ENCODE data around the gene AIM2. TPM values are rescaled to one million over a fixed set of nuclear protein-coding genes. Genes with fewer than 3 reads are reported as not detected.

The AIM2 gene
- total and polyA plus RNA-seq, 10 of the 15 experiments (the other 5 are each of a cell fraction or from before 2014, with no cell fraction given) = 7.9 to 35.7 (median 12.8) TPM

GRCh38 chr1:159040893-159041724, 35.5 kb downstream of the AIM2 start:
- intact Hi-C loops (cut with micrococcal nuclease; ENCODE audit: unreplicated experiment) = no loop called here

GRCh38 chr1:159040206-159040605, 36.4 kb downstream of the AIM2 start:
- FAIRE-seq (no peak), ATAC-seq (no peak), DNase-seq (ENCODE audit: low read depth, low spot score) (no peak)
- no TSS peak for BruUV-seq (replicated peaks)
- ChIA-PET RAD21 (ENCODE audit: unreplicated experiment) (interaction anchor here (1.1 to 1.5 kb wide), 3 partner anchors 10 to 33 kb away, joined by 3 to 4 read pairs (median 3); no protein-coding TSS in a partner anchor), POLR2A (interaction anchor here (1.2 to 2.4 kb wide), 2 partner anchors 9 to 17 kb away, joined by 3 to 5 read pairs; no protein-coding TSS in a partner anchor), CTCF (interaction anchor here (0.8 to 1.6 kb wide), 7 partner anchors 11 to 48 kb away, joined by 3 to 5 read pairs (median 3); no protein-coding TSS in a partner anchor), SMC1A (ENCODE audit: uncharacterized antibody, unreplicated experiment) (interaction anchor here (0.7 to 3.2 kb wide), 15 partner anchors 9 to 46 kb away, joined by 3 to 15 read pairs (median 4); partner anchors contain the start of genes AIM2 and IFI16)
- Histone ChIP-seq H3K4me2 (ENCODE audit: control insufficient read depth, insufficient read depth) (no peak overlapping the region), H3K9ac (ENCODE audit: control insufficient read depth, insufficient read depth, low read length) (no peak overlapping the region), H3K9me3 (replicated peaks; ENCODE audit: control insufficient read depth, insufficient read depth, low read length) (no peaks in the 10 kb centered on the region), H3K4me3 (no peak overlapping the region), H3K4me1 (ENCODE audit: control insufficient read depth, insufficient read depth, low read length) (no peaks in the 10 kb centered on the region), H3K27me3 (replicated peaks in 1 of 2; ENCODE audit: control insufficient read depth in 2 of 2, insufficient read depth in 2 of 2, low read length in 1 of 2) (no peaks in the 10 kb centered on the region), H3K36me3 (ENCODE audit: control insufficient read depth in 2 of 2, insufficient read depth in 2 of 2, low read length in 1 of 2) (peaks cover 2 to 40% of the 10 kb centered on the region in 2 experiments), H4K20me1 (ENCODE audit: control insufficient read depth, insufficient read depth) (no peaks in the 10 kb centered on the region), H2AFZ (ENCODE audit: control insufficient read depth, low read depth, low read length) (no peak overlapping the region), H3K79me2 (ENCODE audit: control insufficient read depth, insufficient read depth, low read length) (peaks cover 13% of the 10 kb centered on the region), H3K27ac (ENCODE audit: control insufficient read depth, insufficient read depth) (no peak overlapping the region)
- TF ChIP-seq FOXK2 (IDR thresholded peaks at IDR 0.05) = no peak
- no peak for TF ChIP-seq LARP7 (IDR thresholded peaks at IDR 0.05)
- no peak for TF ChIP-seq ELK1 (IDR thresholded peaks at IDR 0.05; ENCODE audit: low read depth, low read length)
- no peak for TF ChIP-seq HDAC6 (IDR thresholded peaks at IDR 0.05; ENCODE audit: unreplicated experiment)
- TF ChIP-seq POLR2AphosphoS5 (IDR thresholded peaks at IDR 0.05; ENCODE audit: low read length) = no peak
- no peak for TF ChIP-seq E2F8 (IDR thresholded peaks at IDR 0.05; ENCODE audit: low read depth, partially characterized antibody)
- TF ChIP-seq MXI1 (IDR thresholded peaks at IDR 0.05; ENCODE audit: low read depth, low read length) = no peak
- TF ChIP-seq ZZZ3 (IDR thresholded peaks at IDR 0.05; ENCODE audit: control insufficient read depth, insufficient read length, low read depth) = no peak
- intact Hi-C loops (cut with micrococcal nuclease; ENCODE audit: unreplicated experiment) = no loop called here
- WGBS (ENCODE audit: insufficient coverage, insufficient replicate concordance, low lambda C conversion rate, missing lambda C conversion rate) = 100% methylated on average over 1 of the region's 1 CpG
- in situ Hi-C loops (cut with MboI) = loop anchor here (25.0 kb wide), 1 partner anchor 1297 kb away; the partner anchor contains the start of genes COPA and NCSTN

More at GRCh38 chr1:159040893-159041724, 35.5 kb downstream of the AIM2 start:
- peaks cover 2 to 38% of the 10 kb centered on the region in 2 experiments for H3K36me3 ChIP-seq (ENCODE audit: control insufficient read depth in 2 of 2, insufficient read depth in 2 of 2, low read length in 1 of 2)
- no peaks in the 10 kb centered on the region for H3K9me3 ChIP-seq (replicated peaks; ENCODE audit: control insufficient read depth, insufficient read depth, low read length)
- POLR2A ChIA-PET = interaction anchor here (1.2 to 2.4 kb wide), 2 partner anchors 10 to 18 kb away, joined by 3 to 5 read pairs; no protein-coding TSS in a partner anchor
- H3K27me3 ChIP-seq (replicated peaks in 1 of 2; ENCODE audit: control insufficient read depth in 2 of 2, insufficient read depth in 2 of 2, low read length in 1 of 2) = no peaks in the 10 kb centered on the region
- DNase-seq (ENCODE audit: low read depth, low spot score) (no peak), ATAC-seq (peak; percentile 71), FAIRE-seq (no peak)
- RAD21 ChIA-PET (ENCODE audit: unreplicated experiment) = interaction anchor here (0.8 to 1.5 kb wide), 5 partner anchors 11 to 32 kb away, joined by 3 to 4 read pairs (median 3); no protein-coding TSS in a partner anchor
- peaks cover 13% of the 10 kb centered on the region for H3K79me2 ChIP-seq (ENCODE audit: control insufficient read depth, insufficient read depth, low read length)
- no TSS peak for BruUV-seq (replicated peaks)
- CTCF ChIA-PET = interaction anchor here (1.2 to 2.5 kb wide), 5 partner anchors 12 to 48 kb away, joined by 3 to 9 read pairs (median 4); no protein-coding TSS in a partner anchor
- no peak overlapping the region for H3K4me3 ChIP-seq
- TF ChIP-seq ETV6 (conservative IDR thresholded peaks at IDR 0.05 in 1 of 2, IDR thresholded peaks at IDR 0.05 in 1 of 2; ENCODE audit: borderline replicate concordance in 1 of 2, low read depth in 1 of 2) = 0 out of 4 replicates have a peak, but pooled peaks of 1 of the 2 experiments have one; percentile 25
- TF ChIP-seq FOXM1 (IDR thresholded peaks at IDR 0.05; ENCODE audit: low read depth, low read length) = no peak
- no peak overlapping the region for H2AFZ ChIP-seq (ENCODE audit: control insufficient read depth, low read depth, low read length)
- no peaks in the 10 kb centered on the region for H4K20me1 ChIP-seq (ENCODE audit: control insufficient read depth, insufficient read depth)
- H3K27ac ChIP-seq (ENCODE audit: control insufficient read depth, insufficient read depth) = peak overlapping the region; percentile 20
- WGBS (ENCODE audit: insufficient coverage, insufficient replicate concordance, low lambda C conversion rate, missing lambda C conversion rate) = 24% methylated on average over 7 of the region's 7 CpGs
- SMC1A ChIA-PET (ENCODE audit: uncharacterized antibody, unreplicated experiment) = interaction anchor here (0.8 to 3.2 kb wide), 14 partner anchors 12 to 45 kb away, joined by 3 to 15 read pairs (median 4); partner anchors contain the start of gene IFI16
- no peak overlapping the region for H3K4me2 ChIP-seq (ENCODE audit: control insufficient read depth, insufficient read depth)
- in situ Hi-C loops (cut with MboI) = loop anchor here (25.0 kb wide), 1 partner anchor 1296 kb away; the partner anchor contains the start of genes COPA and NCSTN
- H3K9ac ChIP-seq (ENCODE audit: control insufficient read depth, insufficient read depth, low read length) = no peak overlapping the region
- no peaks in the 10 kb centered on the region for H3K4me1 ChIP-seq (ENCODE audit: control insufficient read depth, insufficient read depth, low read length)

Measured in GM12878 (cell line).